ENCODE data around the gene ZSCAN31.
"Not testable (repeated sequence)": the region's sequence is repeated elsewhere in the genome, so short reads cannot be mapped to it uniquely, and the experiment has no call there.

The ZSCAN31 gene

DNA sequence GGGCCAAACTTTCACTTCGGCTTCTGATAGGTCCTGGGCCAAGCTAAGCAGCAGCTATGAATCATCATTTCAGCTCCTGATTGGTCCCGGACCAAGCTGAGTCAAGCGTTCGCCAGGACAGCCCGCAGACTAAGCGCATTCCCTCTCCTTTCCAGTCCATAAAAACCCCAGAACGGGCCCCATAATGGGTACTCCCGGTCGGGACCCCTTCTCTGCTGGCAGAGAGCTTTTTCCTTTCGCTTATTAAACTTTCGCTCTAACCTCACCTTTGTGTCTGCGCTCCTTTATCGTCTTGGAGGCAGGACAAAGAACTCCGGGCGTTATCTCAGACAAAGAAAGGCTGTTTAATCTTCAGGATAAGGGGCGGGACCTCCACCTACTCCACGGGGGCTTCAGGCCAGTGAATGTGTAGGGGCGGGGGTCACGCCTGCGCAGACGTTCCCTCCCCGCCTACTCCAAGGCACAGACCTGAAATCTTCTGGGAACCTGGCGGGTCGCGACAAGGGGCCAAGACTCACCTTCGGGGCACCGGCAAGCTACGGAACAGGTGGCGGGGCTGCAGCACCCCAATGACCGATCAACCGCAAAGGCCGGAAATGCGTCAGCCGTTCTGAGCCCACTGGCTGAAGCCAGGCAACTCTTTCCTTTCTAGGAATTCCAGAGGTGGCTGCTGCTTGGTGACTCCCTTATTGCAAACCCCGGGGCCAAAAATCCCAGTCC is at the start of gene ZSCAN31:
Gene ZSCAN31, minus strand, starts transcription at position 585 of the 720 bp plus-strand sequence. CDS start 6,465 bp downstream, outside the sequence.
- peak; percentile 44 to 63 for DNase-seq (ENCODE audit: low read depth in 2 of 2)

DNA sequence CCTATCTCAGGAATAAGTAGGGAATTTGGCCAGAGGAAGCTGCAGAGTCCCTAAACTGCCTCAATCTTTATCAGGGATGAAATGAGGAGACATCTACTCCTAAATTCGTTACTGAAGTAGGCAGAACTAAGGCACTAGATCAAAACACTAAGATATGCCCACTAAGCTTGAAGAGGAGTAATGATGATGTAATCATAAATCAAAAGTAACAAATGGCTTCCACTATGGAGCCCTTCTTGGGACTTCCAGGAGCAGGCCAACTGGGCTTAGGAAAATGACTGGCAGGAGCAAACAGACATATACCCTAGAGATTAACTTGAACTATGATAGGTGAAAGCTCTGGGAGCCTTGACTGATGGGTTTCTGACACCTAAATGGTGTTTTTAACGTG is 48.2 kb upstream of the ZSCAN31 start:
- DNase-seq (ENCODE audit: low read depth in 2 of 2), result no peak

DNA sequence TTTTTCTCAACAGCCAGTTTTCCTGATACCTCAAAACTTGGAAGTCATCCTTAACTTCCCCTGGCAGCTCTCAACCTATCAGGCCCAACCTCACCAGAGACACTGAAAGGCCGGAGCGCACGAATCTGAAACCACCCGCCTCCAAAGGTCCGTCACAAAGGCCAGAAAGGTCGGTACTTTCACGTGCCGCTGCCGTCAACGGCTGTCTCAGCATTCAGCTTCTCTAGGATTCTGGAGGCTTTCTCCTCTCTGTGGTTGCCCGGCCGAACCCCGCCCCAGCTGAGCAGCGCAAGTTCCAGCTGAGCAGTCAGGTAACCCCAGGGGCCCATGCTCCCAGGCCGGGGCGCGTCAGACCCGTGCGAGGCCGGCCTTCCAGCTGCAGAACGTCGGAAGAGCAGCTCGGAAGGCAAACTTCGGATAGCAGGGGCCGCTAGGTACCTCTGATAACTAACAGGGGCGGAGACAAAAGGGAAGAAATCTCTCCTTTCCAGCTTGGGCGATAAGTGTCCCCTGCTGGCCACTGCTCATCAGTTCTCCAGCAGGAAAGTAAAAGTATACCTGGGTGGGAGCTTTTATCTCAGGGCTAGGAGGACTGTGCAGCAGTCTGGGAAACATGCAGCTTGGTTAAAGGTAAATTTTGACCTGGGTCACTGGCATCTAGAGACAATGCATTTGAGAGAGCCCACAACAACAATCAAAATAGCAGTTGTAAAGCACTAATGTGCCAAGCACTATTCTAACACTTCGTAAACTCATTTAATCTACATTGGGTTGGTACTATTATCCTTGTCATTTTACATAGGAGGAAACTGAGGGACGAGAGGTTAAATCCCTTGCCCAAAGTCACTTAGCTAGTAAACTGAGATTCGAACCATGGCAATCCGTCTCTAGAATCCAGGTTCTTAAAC is 47.5 kb upstream of the ZSCAN31 start:
- peak in 1 of 2 donors; percentile 4 for DNase-seq (ENCODE audit: low read depth in 2 of 2)

DNA sequence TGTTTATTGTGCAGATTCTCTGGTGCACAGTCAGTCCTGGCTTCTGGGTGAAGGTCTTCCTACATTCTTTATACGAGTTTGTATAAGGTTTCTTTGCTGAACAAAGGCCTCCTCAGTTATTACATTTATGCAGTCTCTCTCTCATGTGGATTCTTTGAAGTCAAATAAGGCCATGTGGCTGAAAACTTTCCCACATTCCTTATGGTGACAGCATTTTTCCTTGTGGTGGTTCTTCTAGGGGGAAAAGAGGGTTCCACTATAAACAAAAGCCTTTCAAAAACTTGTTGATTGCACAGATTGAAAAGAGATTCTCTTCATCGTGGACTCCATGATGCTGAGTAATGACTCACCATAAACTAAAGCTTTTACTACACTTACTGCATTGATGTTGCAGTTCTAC is 44.4 kb upstream of the ZSCAN31 start:
- no peak for DNase-seq (ENCODE audit: low read depth in 2 of 2)

DNA sequence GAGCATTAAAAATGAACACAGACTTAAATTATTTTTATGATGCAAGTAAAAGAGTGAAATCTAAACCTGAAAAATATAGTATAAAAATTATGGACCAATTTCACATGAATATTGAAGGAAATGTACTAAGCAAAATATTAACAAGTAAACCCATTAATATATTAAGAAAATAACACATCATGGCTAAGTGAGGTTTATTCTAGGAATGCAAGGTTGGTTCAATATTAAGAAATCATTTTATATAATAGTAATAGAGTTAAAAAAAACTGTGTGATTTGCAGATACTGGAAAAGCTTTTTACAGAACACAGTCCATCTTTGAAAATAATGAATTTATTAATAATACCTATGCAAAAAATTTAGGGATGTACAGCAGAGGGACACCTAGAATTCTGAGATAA is 42.7 kb upstream of the ZSCAN31 start:
- no peak for DNase-seq (ENCODE audit: low read depth in 2 of 2)

DNA sequence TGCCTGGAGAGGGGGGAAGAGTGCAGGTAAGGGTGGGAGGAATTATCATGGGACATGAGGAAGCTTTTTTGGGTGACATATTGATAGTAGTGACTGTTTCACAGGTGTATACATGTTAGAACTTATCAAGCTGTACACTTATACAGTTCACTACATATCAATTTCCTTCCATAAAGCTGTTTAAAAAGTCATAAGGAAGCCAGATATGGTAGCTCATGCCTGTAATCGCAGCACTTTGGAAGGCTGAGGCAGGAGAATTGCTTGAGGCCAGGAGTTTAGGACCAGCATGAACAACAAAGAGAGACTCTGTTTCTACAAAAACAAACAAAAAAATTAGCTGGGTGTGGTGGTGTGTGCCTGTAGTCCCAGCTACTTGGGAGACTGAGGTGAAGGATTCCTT is 41.9 kb upstream of the ZSCAN31 start:
- no peak for DNase-seq (ENCODE audit: low read depth in 2 of 2)

DNA sequence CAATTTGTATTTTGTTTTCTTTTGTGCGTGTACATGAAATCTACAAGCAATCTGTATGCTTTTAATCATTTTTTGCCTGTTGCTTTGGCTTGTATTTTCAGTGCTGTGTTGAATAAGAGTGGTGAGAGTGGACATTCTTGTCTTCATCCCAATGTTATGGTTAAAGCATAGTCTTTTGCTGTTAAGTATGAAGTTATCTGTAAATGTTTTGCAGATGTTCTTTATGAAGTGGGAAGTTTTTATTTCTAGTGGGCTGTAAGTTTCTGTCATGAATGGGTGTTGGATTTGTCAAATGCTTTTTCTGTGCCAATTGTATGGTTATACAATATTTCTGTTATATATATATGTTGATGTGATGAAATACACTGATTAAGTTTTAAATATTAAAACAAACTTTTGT is 38.0 kb upstream of the ZSCAN31 start:
- no peak for DNase-seq (ENCODE audit: low read depth in 2 of 2)

DNA sequence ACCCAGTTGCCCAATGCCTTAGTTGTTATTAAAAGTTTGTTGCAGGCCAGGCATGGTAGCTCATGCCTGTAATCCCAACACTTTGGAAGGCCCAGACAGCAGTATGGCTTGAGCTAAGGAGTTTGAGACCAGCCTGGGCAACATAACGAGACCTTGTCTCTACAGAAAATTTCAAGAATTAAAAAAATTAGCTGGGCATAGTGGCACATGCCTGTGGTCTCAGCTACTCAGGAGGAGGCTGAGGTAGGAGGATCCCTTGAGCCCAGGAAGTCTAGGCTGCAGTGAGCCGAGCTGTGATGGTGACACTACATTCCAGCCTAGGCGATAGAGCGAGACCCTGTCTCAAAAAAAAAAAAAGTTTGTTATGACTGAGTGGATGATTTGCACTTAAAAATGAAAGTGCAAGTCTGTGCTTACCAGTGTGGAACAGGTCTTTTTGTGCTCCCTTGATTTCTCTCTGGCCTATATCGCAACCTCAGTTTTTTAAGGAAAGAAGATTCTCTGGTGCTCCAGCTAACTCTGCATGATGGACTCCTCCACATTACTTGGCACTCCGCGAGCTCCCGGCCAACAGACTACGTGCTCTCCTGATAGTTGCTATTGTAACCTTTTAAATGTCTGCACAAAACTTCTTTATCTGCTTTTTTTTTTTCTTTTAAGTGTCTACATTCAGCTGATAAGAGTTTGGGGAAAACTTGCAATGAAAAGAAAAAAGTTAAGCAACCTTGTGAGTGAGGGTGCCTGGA is 35.9 kb upstream of the ZSCAN31 start:
- no peak for DNase-seq (ENCODE audit: low read depth in 2 of 2)

DNA sequence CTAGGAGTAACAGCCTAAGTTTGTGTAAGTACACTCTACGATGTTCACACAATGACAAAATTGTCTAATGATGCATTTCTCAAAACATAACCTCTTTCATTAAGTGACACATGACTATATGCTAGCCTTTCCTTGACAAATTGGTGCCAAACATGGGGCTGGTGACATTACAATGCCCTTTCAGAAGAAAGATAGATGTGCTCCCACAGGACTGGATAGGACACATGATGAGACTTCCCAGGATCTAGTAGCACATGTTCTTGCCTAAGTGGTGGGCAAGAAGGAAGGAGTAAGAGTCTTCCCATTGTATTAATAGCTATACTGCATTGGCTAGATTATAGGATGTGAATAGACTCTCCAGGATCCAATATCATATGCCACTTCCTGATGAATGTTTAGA is 35.3 kb upstream of the ZSCAN31 start:
- no peak for DNase-seq (ENCODE audit: low read depth in 2 of 2)

DNA sequence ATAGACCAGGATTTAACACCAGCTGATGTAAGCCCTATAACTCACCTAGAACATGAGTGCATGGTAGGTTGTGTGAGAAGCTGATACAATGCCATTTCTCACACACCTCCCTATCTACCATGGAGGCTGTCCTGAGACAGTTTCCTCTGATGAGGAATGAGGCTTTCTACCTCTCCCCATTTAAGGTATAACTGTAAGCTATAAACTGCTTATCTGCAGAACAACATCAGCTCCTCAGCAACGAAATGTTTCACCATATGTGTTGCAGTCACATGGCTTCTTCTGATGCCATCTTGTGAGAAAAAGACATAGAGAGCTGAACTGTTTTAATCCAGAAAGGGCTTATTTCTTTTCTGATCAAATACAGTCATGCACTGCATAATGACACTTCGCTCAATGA is 34.5 kb upstream of the ZSCAN31 start:
- no peak for DNase-seq (ENCODE audit: low read depth in 2 of 2)

DNA sequence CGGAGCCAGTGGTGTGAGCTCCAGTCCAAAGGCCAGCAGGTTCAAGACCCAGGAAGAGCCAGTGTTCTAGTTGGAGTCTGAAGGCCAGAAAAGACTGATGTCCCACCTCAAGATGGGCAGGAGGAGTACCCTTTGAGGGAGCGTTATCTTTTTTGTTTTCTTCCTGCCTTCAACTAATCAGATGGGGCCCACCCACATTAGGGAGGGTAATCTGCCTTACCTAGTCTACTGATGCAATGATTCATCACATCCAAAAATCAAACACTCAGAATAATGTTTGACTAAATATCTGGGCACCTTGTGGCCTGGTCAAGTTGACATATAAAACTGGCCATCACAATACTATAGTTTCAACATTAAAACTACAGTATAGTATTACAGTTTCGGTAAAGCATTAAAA is 33.5 kb upstream of the ZSCAN31 start:
- DNase-seq (ENCODE audit: low read depth in 2 of 2), result no peak

DNA sequence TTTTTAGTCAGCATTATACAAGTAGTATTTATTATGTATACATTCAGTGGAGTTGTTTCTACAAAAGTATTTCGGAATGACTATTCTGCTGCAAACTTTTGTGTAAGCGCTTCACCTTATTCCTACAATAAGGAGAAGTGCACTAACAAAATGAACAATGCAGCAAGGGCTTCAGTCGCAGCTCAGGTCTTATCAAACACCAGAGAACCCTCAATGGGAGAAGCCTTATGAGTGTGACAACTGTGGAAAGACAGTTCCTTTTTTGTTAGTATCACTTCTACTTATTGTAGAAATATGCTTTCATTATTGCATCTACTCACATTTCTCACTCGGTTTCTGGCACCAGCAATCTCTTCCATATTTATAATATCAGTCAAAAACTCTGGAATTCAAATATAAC is 32.6 kb upstream of the ZSCAN31 start:
- no peak for DNase-seq (ENCODE audit: low read depth in 2 of 2)

DNA sequence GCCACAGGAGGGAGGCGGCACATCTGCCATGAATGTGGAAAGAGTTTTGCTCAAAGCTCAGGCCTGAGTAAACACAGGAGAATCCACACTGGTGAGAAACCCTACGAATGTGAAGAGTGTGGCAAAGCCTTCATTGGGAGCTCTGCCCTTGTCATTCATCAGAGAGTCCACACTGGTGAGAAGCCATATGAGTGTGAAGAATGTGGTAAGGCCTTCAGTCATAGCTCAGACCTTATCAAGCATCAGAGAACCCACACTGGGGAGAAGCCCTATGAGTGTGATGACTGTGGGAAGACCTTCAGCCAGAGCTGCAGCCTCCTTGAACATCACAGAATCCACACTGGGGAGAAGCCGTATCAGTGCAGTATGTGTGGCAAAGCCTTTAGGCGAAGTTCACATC is 29.6 kb upstream of the ZSCAN31 start:
- not testable (repeated sequence) for DNase-seq (ENCODE audit: low read depth in 2 of 2)

DNA sequence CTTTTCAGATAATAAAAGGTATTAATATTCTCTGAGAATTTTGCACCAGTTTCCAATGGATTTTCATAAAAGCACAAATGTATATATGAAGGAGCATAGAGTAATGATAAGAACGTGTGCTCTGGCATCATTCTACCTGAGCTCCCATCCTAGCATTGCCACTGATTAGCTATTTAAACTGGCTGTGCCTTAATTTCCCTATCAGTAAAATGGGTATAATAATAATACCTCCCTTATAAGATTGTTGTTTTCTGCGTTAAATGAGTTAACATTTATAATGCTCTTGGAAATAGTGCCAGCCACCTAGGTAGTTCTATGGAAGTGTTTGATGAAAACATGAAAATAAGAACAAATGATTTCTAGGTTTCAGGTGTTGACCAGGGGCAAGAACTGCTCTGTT is 25.0 kb upstream of the ZSCAN31 start:
- DNase-seq (ENCODE audit: low read depth in 2 of 2), result no peak

DNA sequence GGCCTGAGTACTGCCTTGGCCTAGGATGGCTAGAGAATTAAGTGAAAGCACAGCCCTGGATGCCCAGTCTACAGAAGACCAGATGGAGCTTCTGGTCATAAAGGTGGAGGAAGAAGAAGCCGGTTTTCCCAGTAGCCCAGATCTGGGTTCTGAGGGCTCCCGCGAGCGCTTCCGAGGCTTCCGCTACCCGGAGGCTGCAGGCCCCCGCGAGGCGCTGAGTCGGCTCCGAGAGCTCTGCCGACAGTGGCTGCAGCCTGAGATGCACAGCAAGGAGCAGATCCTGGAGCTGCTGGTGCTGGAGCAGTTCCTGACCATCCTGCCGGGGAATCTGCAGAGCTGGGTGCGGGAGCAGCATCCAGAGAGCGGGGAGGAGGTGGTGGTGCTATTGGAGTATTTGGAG is 23.6 kb upstream of the ZSCAN31 start:
- DNase-seq (ENCODE audit: low read depth in 2 of 2), result not testable (repeated sequence)

DNA sequence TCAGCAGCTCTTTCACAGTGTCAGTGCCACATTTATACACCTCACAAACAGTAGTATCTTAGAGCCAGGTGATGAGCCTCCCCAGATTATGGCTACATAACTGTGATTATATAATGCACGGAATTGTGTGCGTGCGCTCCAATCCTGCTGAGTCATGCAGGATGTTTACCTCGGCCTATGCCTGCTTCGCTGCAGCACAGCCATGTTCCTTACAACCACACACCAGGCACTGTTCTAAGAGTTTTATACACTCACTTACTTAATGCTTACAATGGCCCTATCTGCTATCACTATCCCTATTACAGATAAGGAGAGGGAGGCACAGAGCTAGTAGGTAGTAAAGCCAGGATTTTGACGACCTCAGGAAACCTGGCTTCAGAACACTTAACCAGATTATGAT is 21.1 kb upstream of the ZSCAN31 start:
- DNase-seq (ENCODE audit: low read depth in 2 of 2), result no peak

DNA sequence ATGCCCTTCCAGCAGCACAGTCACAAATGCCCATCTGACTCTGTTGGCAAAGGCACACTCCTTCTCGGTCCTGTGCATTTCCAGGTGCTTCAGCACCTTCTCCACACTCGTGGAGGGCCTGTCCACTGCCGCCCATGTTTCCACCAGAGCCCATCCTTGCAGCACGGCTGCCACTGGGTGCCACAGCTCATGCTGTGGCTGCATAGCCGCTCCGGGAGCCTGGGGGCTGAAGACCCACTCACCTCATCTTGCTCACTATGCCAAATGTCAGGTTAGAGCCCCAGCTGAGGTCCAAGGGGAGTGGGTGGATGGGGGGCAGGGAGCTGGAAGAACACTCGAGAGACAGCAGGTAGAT is 20.7 kb upstream of the ZSCAN31 start:
- no peak for DNase-seq (ENCODE audit: low read depth in 2 of 2)

DNA sequence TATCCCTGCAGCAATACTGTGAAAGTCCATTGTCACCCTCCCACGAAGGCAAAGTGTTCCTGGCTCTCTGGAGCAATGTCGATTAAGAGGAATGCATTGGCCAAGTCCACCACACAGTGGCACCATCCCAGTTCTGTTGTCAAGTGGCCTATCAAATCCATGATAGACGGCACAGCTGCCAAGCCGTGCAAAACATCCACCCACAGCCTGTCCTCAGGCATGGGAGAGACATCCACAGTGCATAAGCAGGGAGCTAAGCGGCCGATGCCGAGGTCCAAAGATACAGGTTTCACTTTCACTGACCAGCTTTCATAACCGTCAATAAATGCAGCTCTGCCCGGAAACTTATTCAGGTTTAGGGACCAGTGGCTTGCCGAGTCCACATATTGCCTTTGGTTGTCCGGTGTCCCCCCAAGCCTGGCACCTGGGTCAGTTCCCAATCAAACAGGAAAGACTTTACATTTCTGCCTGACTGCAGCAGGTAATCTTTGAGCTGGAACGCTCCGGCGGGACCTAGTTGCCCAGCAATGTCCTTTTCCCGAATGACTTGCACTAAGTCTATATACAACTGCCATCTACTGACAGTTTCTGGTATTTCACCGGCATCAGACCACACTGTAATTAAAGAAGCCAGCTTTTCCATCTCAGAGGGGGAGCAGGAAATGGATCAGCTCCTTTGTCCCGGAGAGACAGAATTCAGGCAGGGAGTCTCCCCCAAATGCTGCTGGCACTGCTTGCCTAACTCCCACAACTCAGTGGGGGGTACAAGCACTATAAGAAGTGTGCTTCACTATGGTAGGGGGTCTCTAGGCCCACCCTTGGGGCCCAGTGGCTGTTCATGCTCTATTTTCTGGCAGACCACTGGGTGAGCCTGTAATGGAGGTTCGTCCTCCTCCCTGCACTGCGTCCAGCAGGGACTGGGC is 20.1 kb upstream of the ZSCAN31 start:
- DNase-seq (ENCODE audit: low read depth in 2 of 2), result peak; percentile 23 to 32

DNA sequence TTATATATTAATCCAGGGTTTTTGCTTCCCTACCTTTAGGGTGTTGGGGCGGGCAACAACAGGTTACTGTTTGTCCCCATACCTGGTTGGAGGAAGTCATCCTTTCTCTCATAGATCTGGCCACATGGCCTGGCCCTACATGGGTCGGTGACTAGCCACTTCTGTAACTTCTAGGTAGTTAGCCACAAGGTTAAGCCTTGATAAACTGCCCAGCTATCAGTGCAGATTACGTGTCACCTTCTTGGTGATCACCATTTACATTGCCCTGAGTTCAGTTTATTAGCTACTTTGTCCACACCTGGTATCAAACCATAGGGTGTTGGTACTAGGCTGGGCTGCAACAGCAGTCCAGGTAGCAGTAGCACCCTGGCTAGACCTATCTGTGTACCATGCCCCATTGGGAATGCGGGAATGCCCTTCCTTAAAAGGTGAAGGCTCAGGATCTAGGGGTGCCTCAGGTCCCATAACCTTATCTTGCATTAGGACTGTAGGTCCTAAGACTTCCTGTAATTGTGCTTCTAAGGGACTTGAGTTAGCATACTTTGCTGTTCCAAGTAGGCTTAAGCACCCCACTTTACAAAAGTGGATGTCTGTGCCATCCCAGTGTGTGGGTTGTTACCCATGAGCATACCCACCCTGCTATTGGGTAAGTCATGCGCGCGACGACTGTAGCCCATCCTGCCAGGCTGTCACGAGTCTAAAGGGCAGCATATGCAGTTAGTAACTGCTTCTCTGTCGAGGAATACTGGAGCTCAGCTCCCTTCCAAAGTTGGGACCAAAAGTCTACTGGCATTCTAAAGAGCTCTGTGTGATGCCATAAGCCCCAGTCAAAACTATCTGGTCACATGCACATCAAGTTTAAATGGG is 19.0 kb upstream of the ZSCAN31 start:
- no peak for DNase-seq (ENCODE audit: low read depth in 2 of 2)

DNA sequence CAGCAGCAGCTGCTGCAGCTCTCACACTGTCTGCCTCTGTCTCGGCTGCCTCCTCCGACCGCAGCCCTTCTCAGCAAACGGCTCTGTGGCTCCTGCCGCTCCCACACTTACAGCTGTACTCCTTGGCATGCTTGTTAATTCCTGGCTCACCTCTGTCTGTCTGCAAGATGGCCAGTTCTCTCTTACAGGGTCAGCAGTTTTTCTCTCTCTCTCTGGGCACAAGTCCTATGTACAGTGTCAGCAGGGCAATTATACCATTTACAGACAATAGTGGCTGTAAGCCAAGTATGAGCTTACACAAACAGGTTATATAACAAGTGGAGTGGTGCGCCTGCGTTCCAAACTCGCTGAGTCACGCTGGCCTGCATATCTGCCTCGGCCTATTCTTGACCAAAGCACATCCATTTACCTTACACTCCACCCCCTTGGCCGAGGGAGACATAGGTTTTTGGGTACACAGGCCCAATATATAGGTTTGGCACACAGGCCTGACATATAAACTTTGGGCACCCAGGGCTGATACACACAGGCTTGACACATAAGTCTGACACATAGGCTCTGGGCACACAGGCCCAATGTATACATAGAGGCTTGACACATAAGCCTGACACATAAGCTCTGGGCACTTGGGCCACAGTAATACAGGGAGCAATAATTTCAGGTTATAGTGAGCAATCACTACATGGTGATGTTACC is 18.2 kb upstream of the ZSCAN31 start:
- no peak for DNase-seq (ENCODE audit: low read depth in 2 of 2)

All from stimulated activated CD4-positive, alpha-beta T cell treated with anti-CD3 and anti-CD28 coated beads, Interleukin-1b, Interleukin-23, amount 100 ng/mL, for 1 hour (primary cell).